Subcutaneous adipose tissue (tissue), 4 donors: Measurements from ENCODE around the gene C10orf95. TPM values are rescaled to one million over a fixed set of nuclear protein-coding genes. Genes with fewer than 3 reads are reported as not detected.

ENCODE experiments used
- CTCF ChIP-seq: fragments of 450-650 bp; IDR thresholded peaks from one replicate; pipeline ENCODE4 v1.5.1; 2016; ENCODE audit warnings: low read depth, mild to moderate bottlenecking, control low read depth, antibody characterized with exemption, moderate library complexity
- total RNA-seq, 4 donors: library from RNA; depleted of rRNA; stranded (reverse); fragments of >200 nt; gene quantifications; one replicate each; pipeline ENCODE4 v1.1.0, GENCODE V29; 2016

The C10orf95 gene
- total RNA-seq, 4 donors from 2014 or later, result not detected

- no peak for TF ChIP-seq CTCF
These were observed 33.9 kb upstream of the C10orf95 start for GRCh38 chr10:102485093-102485784.

DNA sequence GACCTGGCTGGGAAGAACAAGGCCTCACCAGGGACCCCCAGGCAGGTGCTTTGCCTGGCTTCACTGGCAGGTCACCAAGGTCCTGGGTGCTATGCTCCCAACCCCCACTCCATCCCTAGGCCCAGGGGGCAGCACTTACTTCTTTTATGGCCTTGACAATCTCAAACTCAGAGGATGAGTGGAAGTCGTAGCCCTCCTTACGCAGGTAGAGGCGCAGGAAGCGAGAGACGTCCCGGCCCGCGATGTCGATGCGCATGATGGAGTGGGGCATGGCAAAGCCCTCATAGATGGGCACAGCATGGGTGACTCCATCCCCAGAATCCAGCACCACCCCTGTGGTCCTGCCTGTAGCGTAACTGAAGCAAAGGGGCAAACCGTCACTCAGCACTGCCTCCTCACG is 32.7 kb upstream of the C10orf95 start:
- TF ChIP-seq CTCF, result no peak

- no peak for TF ChIP-seq CTCF
These were observed 29.1 kb upstream of the C10orf95 start for GRCh38 chr10:102480396-102480795.

DNA sequence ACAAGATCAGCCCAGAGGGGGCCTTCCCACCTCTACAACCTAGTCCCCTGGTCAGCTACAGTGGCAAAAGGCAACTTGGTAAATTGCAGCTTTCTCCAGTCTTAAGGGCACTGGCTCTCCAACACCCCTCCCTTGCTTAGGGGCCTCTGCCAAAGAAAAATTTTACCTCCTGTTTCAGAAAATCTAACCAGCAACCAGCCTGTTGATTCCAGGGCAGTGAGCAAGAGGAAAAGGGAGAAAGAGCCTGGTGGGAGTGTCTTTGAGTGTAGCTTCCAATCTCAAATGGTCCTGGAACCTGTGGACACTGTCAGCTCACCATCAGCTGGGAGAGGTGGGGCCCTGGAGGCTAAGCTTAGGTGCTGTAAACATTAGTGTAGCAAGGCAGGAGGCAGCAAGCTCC is 28.3 kb upstream of the C10orf95 start:
- no peak for TF ChIP-seq CTCF

- no peak for TF ChIP-seq CTCF
These were observed 25.3 kb upstream of the C10orf95 start for GRCh38 chr10:102476466-102477141.

DNA sequence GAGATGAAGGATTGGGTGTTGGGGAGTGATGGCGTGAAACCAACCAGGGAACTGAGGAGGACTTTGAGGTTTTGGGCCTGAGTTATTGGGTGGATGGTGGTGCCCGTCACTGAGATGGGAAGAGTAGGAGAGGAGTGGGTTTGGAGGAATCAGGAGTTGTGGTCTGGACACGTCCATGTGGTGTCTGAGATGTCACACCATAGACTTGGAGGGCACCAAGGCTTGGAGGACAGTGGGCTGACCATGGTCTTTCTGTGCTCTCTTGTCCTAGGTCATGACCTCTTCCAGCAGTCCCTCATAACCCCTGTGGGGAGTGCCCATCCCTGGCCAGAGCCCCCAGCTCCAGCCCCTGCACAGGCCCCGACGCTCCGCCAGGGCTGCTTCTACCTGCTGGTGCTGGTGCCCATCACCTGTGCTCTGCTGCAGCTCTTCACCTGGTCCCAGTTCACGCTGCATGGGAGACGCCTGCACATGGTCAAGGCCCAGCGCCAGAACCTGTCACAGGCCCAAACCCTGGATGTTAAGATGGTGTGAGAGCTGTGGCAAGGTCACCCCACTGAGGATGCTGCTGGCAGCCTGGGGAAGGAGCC is 24.2 kb upstream of the C10orf95 start:
- no peak for TF ChIP-seq CTCF
